VCaP (cell line): ENCODE results near the gene MSL3B.
A peak's percentile ranks its signal among the peaks of the same experiment; 100 is the strongest.

ENCODE experiments used
- H3K27ac ChIP-seq: fragments of 450-650 bp; 2 replicates; pipeline ENCODE4 v1.5.1; 2017
- TF ChIP-seq, protein P1 (sequence below): fragments of 450-650 bp; conservative IDR thresholded peaks from 2 replicates; pipeline ENCODE4 v1.5.1; 2017; ENCODE audit warnings: mild to moderate bottlenecking, moderate library complexity

The MSL3B gene

GRCh38 chr2:233852056-233852455 is 16.1 kb downstream of the MSL3B start:
- TF ChIP-seq, protein P1, sequence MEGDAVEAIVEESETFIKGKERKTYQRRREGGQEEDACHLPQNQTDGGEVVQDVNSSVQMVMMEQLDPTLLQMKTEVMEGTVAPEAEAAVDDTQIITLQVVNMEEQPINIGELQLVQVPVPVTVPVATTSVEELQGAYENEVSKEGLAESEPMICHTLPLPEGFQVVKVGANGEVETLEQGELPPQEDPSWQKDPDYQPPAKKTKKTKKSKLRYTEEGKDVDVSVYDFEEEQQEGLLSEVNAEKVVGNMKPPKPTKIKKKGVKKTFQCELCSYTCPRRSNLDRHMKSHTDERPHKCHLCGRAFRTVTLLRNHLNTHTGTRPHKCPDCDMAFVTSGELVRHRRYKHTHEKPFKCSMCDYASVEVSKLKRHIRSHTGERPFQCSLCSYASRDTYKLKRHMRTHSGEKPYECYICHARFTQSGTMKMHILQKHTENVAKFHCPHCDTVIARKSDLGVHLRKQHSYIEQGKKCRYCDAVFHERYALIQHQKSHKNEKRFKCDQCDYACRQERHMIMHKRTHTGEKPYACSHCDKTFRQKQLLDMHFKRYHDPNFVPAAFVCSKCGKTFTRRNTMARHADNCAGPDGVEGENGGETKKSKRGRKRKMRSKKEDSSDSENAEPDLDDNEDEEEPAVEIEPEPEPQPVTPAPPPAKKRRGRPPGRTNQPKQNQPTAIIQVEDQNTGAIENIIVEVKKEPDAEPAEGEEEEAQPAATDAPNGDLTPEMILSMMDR = no peak
- peak overlapping the region; percentile 72; the same call in 1 of the 2 replicates for H3K27ac ChIP-seq

DNA sequence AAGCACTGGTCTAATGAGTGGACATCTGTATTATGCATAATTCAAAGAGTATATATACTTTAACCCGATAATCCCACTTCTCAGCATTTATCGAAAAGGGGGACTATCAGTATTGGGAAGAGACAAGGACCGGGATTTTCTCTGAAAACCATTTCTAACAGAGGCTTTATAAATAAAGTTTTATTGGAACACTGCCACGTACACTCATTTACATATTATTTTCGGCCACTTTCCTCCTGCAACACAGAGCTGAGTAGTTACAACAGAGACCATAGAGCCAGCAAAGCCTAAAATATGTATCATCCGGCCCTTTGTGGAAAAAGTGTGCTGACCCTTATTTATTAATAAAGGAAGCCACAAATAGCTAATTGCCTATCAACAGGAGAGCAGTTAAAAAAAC is 17.0 kb downstream of the MSL3B start:
- no peak overlapping the region for H3K27ac ChIP-seq
- TF ChIP-seq, protein P1 = no peak

DNA sequence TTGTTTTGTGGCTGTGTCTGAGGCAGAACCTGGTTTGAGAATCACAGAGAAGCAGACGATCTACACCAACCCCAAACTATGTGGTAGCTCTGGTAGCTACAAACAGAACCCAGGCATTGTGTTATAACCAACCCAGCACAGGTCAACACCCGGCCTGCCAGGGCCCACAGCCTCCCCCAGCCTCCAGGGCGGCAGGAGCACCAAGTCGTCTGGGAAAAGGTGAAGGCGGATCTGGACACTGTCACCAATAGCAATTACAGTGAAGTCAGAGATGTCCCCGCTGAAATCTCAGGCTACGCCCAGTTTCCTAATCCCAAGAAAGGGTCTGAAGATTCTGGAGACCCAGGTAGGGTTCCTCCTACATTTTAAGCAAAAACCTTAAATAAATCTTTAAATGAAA is 17.4 kb downstream of the MSL3B start:
- TF ChIP-seq, protein P1 = no peak
- H3K27ac ChIP-seq = no peak overlapping the region

- TF ChIP-seq, protein P1 = no peak
- H3K27ac ChIP-seq = peak overlapping the region; percentile 27; the same call in 1 of the 2 replicates
These were observed 18.4 kb downstream of the MSL3B start for GRCh38 chr2:233849607-233850271.

DNA sequence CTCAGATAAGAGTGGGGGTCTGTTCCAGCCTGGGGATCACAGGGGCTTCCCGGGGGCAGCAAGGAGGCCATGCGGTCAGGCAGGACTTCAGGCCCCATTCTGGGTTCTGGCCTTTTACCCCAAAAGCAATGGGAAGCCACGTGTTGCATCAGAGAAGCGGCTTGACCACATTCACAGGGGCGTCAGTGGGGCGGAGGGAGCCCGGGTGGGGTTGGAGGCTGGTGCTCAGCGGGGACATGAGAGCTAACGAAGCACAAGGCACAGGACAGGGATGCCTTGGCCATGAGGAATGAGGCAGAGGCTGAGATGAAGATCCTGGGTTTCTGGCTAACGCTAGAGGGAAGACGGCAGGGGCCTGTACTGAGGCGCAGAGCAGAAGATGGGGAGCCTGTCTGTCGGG is 19.9 kb downstream of the MSL3B start:
- peak overlapping the region; percentile 7; the same call in 1 of the 2 replicates for H3K27ac ChIP-seq
- TF ChIP-seq, protein P1 = no peak

- TF ChIP-seq, protein P1 = no peak
- H3K27ac ChIP-seq = peak overlapping the region; percentile 7; the same call in 1 of the 2 replicates
These were observed 20.8 kb downstream of the MSL3B start for GRCh38 chr2:233847248-233847898.

- TF ChIP-seq, protein P1 = no peak
- H3K27ac ChIP-seq = no peak overlapping the region
These were observed 21.6 kb downstream of the MSL3B start for GRCh38 chr2:233846387-233847247.
